Left ventricle myocardium inferior (tissue), 1 donor: ENCODE results near the gene MUC5AC. TPM values are rescaled to one million over a fixed set of nuclear protein-coding genes. Genes with fewer than 3 reads are reported as not detected.

Experiments used
- DNase-seq: peaks from one replicate; pipeline ENCODE4 v3.0.0-alpha.2; 2020
- H3K27ac ChIP-seq: fragments of 200-600 bp; replicated peaks from 2 replicates; pipeline ENCODE4 v1.8.0; 2021
- H3K27me3 ChIP-seq: fragments of 200-600 bp; 2 replicates; pipeline ENCODE4 v1.8.0; 2021; ENCODE audit warnings: low read depth
- H3K36me3 ChIP-seq: fragments of 200-600 bp; 2 replicates; pipeline ENCODE4 v1.8.0; 2021
- H3K4me1 ChIP-seq: fragments of 200-600 bp; 2 replicates; pipeline ENCODE4 v1.8.0; 2021
- H3K4me3 ChIP-seq: fragments of 200-600 bp; 2 replicates; pipeline ENCODE4 v1.8.0; 2021; ENCODE audit warnings: mild to moderate bottlenecking, moderate library complexity
- H3K9me3 ChIP-seq: fragments of 200-600 bp; replicated peaks from 2 replicates; pipeline ENCODE4 v1.8.0; 2021
- CTCF ChIP-seq: fragments of 200-600 bp; IDR thresholded peaks from 2 replicates; pipeline ENCODE4 v1.8.0; 2021; ENCODE audit warnings: antibody characterized with exemption, mild to moderate bottlenecking, borderline replicate concordance
- intact Hi-C: fragments of 100-400 bp; cut with micrococcal nuclease; formaldehyde crosslinking; loops from one replicate; pipeline ENCODE4 v1.11.0; 2022
- total RNA-seq: library from RNA; stranded (reverse); fragmentation: NEBNext Ultra II Directional; extraction: Animal tissue kit (Norgen Biotek cat#: 25700); gene quantifications from one replicate; pipeline ENCODE4 v1.2.1, GENCODE V29; 2021
- donor health status: DM: no; HTN: yes; CAD: no; lungs with severe emphysema.

Gene MUC5AC
- total RNA-seq, 1 donor from 2014 or later = not detected

- H3K4me1 ChIP-seq = peaks cover 7% of the 10 kb centered on the region
Observed at GRCh38 chr11:1199241-1199750, 41.5 kb downstream of the MUC5AC start.

GRCh38 chr11:1199751-1200610 lies 42.2 kb downstream of the MUC5AC start:
- Histone ChIP-seq H3K27me3 (peaks cover 90% of the 10 kb centered on the region), H3K36me3 (no peaks in the 10 kb centered on the region), H3K9me3 (no peaks in the 10 kb centered on the region), H3K27ac (no peak overlapping the region), H3K4me3 (no peak overlapping the region), H3K4me1 (peaks cover 7% of the 10 kb centered on the region)
- intact Hi-C loops = loop anchor here (10.0 kb wide), 1 partner anchor 315 kb away; no protein-coding TSS in a partner anchor
- no peak for TF ChIP-seq CTCF
- DNase-seq = peak; percentile 12

More at GRCh38 chr11:1199241-1199750, 41.5 kb downstream of the MUC5AC start:
- H3K4me3 ChIP-seq = no peak overlapping the region
- no peak for TF ChIP-seq CTCF
- H3K9me3 ChIP-seq = no peaks in the 10 kb centered on the region
- intact Hi-C loops = no loop called here
- H3K27me3 ChIP-seq = peaks cover 91% of the 10 kb centered on the region
- no peak for DNase-seq
- H3K27ac ChIP-seq = no peak overlapping the region
- no peaks in the 10 kb centered on the region for H3K36me3 ChIP-seq

- TF ChIP-seq CTCF = no peak
- no peak overlapping the region for H3K4me3 ChIP-seq
- H3K36me3 ChIP-seq = no peaks in the 10 kb centered on the region
- H3K9me3 ChIP-seq = no peaks in the 10 kb centered on the region
- H3K27ac ChIP-seq = no peak overlapping the region
- intact Hi-C loops = loop anchor here (10.0 kb wide), 1 partner anchor 314 kb away; no protein-coding TSS in a partner anchor
- peaks cover 90% of the 10 kb centered on the region for H3K27me3 ChIP-seq
- DNase-seq = peak; percentile 6
- H3K4me1 ChIP-seq = peaks cover 7% of the 10 kb centered on the region
Observed at GRCh38 chr11:1200611-1201191, 42.9 kb downstream of the MUC5AC start.

- no peaks in the 10 kb centered on the region for H3K9me3 ChIP-seq
- H3K27ac ChIP-seq = no peak overlapping the region
- H3K36me3 ChIP-seq = no peaks in the 10 kb centered on the region
- H3K27me3 ChIP-seq = peaks cover 84% of the 10 kb centered on the region
- H3K4me3 ChIP-seq = no peak overlapping the region
- TF ChIP-seq CTCF = no peak
- intact Hi-C loops = loop anchor here (10.0 kb wide), 1 partner anchor 313 kb away; no protein-coding TSS in a partner anchor
- no peak for DNase-seq
- peaks cover 7% of the 10 kb centered on the region for H3K4me1 ChIP-seq
Observed at GRCh38 chr11:1201395-1202153, 43.8 kb downstream of the MUC5AC start.

GRCh38 chr11:1202154-1202775 lies 44.5 kb downstream of the MUC5AC start:
- peak; percentile 8 for DNase-seq
- peaks cover 7% of the 10 kb centered on the region for H3K4me1 ChIP-seq
- no peaks in the 10 kb centered on the region for H3K9me3 ChIP-seq
- no peaks in the 10 kb centered on the region for H3K36me3 ChIP-seq
- intact Hi-C loops = loop anchor here (10.0 kb wide), 1 partner anchor 313 kb away; no protein-coding TSS in a partner anchor
- no peak overlapping the region for H3K4me3 ChIP-seq
- H3K27me3 ChIP-seq = peaks cover 84% of the 10 kb centered on the region
- TF ChIP-seq CTCF = no peak
- H3K27ac ChIP-seq = no peak overlapping the region
